Measurements from ENCODE around the gene LEKR1. TPM values are rescaled to one million over a fixed set of nuclear protein-coding genes. Genes with fewer than 3 reads are reported as not detected.
"Not testable (repeated sequence)": the region's sequence is repeated elsewhere in the genome, so short reads cannot be mapped to it uniquely, and the experiment has no call there.

LEKR1 gene
- total RNA-seq, 2 experiments from 2014 or later = 0.68 to 0.81 TPM

- no peak overlapping the region for H3K27ac Mint-ChIP-seq
- CTCF ChIA-PET = interaction anchor here (0.7 to 1.7 kb wide), 3 partner anchors 11 to 311 kb away, joined by 3 to 4 read pairs (median 3); no protein-coding TSS in a partner anchor
- peaks cover 10% of the 10 kb centered on the region for H3K9me3 Mint-ChIP-seq (ENCODE audit: insufficient read depth)
- no peak for ATAC-seq
- no peaks in the 10 kb centered on the region for H3K27me3 Mint-ChIP-seq (ENCODE audit: low read depth)
- POLR2A ChIA-PET = interaction anchor here (1.3 kb wide), 1 partner anchor 339 kb away, joined by 5 read pairs; the partner anchor contains the start of gene CCNL1
- peaks cover 16% of the 10 kb centered on the region for H3K36me3 Mint-ChIP-seq (ENCODE audit: low read depth)
- DNase-seq = no peak
- H3K4me3 Mint-ChIP-seq = no peak overlapping the region
- peaks cover 71% of the 10 kb centered on the region for H3K4me1 Mint-ChIP-seq (ENCODE audit: low read depth)
Observed at GRCh38 chr3:156820692-156821080, 5.5 kb upstream of the LEKR1 start.

GRCh38 chr3:156822626-156823260 lies 3.4 kb upstream of the LEKR1 start:
- CTCF ChIA-PET; H3K27ac Mint-ChIP-seq; DNase-seq; H3K9me3 Mint-ChIP-seq (ENCODE audit: insufficient read depth); H3K4me3 Mint-ChIP-seq; ATAC-seq; H3K27me3 Mint-ChIP-seq (ENCODE audit: low read depth): not testable (repeated sequence)
- Mint-ChIP-seq H3K4me1 (ENCODE audit: low read depth) (peaks cover 73% of the 10 kb centered on the region), H3K36me3 (ENCODE audit: low read depth) (peaks cover 11% of the 10 kb centered on the region)
- POLR2A ChIA-PET = interaction anchor here (0.6 kb wide), 1 partner anchor 333 kb away, joined by 4 read pairs; no protein-coding TSS in a partner anchor

- peaks cover 50% of the 10 kb centered on the region for H3K4me1 Mint-ChIP-seq (ENCODE audit: low read depth)
- ChIA-PET POLR2A (interaction anchor here (0.9 to 2.3 kb wide), 3 partner anchors 8 to 334 kb away, joined by 4 to 14 read pairs (median 7); partner anchors contain the start of gene CCNL1), CTCF (no interaction called here)
- peak overlapping the region; percentile 99 for H3K27ac Mint-ChIP-seq
- H3K36me3 Mint-ChIP-seq (ENCODE audit: low read depth) = peaks cover 11% of the 10 kb centered on the region
- DNase-seq = no peak
- ATAC-seq = peak; percentile 76
- H3K9me3 Mint-ChIP-seq (ENCODE audit: insufficient read depth) = peaks cover 8% of the 10 kb centered on the region
- no peaks in the 10 kb centered on the region for H3K27me3 Mint-ChIP-seq (ENCODE audit: low read depth)
- H3K4me3 Mint-ChIP-seq = peak overlapping the region; percentile 93
Observed at GRCh38 chr3:156825795-156826143, 384 bp upstream of the LEKR1 start.

- POLR2A ChIA-PET = interaction anchor here (0.7 to 2.3 kb wide), 3 partner anchors 10 to 333 kb away, joined by 3 to 14 read pairs (median 7); partner anchors contain the start of gene CCNL1
- Mint-ChIP-seq H3K36me3 (ENCODE audit: low read depth) (peaks cover 10% of the 10 kb centered on the region), H3K9me3 (ENCODE audit: insufficient read depth) (no peaks in the 10 kb centered on the region), H3K4me1 (ENCODE audit: low read depth) (peaks cover 38% of the 10 kb centered on the region), H3K27ac (peak overlapping the region; percentile 99), H3K4me3 (peak overlapping the region; percentile 93), H3K27me3 (ENCODE audit: low read depth) (no peaks in the 10 kb centered on the region)
- no peak for DNase-seq
- CTCF ChIA-PET = no interaction called here
- no peak for ATAC-seq
Observed at GRCh38 chr3:156826896-156827882, 1.0 kb downstream of the LEKR1 start.

- POLR2A ChIA-PET = no interaction called here
Observed at GRCh38 chr3:156831006-156831405, 4.9 kb downstream of the LEKR1 start.

GRCh38 chr3:156834435-156834834 lies 8.3 kb downstream of the LEKR1 start:
- Mint-ChIP-seq H3K9me3 (ENCODE audit: insufficient read depth) (peaks cover 4% of the 10 kb centered on the region), H3K4me3 (no peak overlapping the region), H3K27ac (no peak overlapping the region), H3K36me3 (ENCODE audit: low read depth) (peaks cover 10% of the 10 kb centered on the region), H3K27me3 (ENCODE audit: low read depth) (no peaks in the 10 kb centered on the region), H3K4me1 (ENCODE audit: low read depth) (peaks cover 6% of the 10 kb centered on the region)
- ChIA-PET CTCF (interaction anchor here (1.3 kb wide), 1 partner anchor 161 kb away, joined by 3 read pairs; no protein-coding TSS in a partner anchor), POLR2A (no interaction called here)
- DNase-seq (no peak), ATAC-seq (no peak)

More at GRCh38 chr3:156831006-156831405, 4.9 kb downstream of the LEKR1 start:
- no peak for ATAC-seq
- no peak overlapping the region for H3K4me3 Mint-ChIP-seq
- CTCF ChIA-PET = no interaction called here
- H3K36me3 Mint-ChIP-seq (ENCODE audit: low read depth) = peaks cover 10% of the 10 kb centered on the region
- no peak for DNase-seq
- H3K9me3 Mint-ChIP-seq (ENCODE audit: insufficient read depth) = no peaks in the 10 kb centered on the region
- H3K27ac Mint-ChIP-seq = no peak overlapping the region
- H3K4me1 Mint-ChIP-seq (ENCODE audit: low read depth) = peaks cover 16% of the 10 kb centered on the region
- H3K27me3 Mint-ChIP-seq (ENCODE audit: low read depth) = no peaks in the 10 kb centered on the region

GRCh38 chr3:156834962-156835535 lies 8.9 kb downstream of the LEKR1 start:
- H3K9me3 Mint-ChIP-seq (ENCODE audit: insufficient read depth) = peaks cover 4% of the 10 kb centered on the region
- no peak overlapping the region for H3K27ac Mint-ChIP-seq
- ChIA-PET CTCF (interaction anchor here (1.3 kb wide), 1 partner anchor 161 kb away, joined by 3 read pairs; no protein-coding TSS in a partner anchor), POLR2A (no interaction called here)
- no peak overlapping the region for H3K4me3 Mint-ChIP-seq
- no peak for DNase-seq
- ATAC-seq = no peak
- no peaks in the 10 kb centered on the region for H3K27me3 Mint-ChIP-seq (ENCODE audit: low read depth)
- peaks cover 10% of the 10 kb centered on the region for H3K36me3 Mint-ChIP-seq (ENCODE audit: low read depth)
- H3K4me1 Mint-ChIP-seq (ENCODE audit: low read depth) = peaks cover 5% of the 10 kb centered on the region

- POLR2A ChIA-PET = no interaction called here
- peaks cover 4% of the 10 kb centered on the region for H3K9me3 Mint-ChIP-seq (ENCODE audit: insufficient read depth)
- CTCF ChIA-PET = interaction anchor here (1.6 kb wide), 1 partner anchor 301 kb away, joined by 4 read pairs; no protein-coding TSS in a partner anchor
- DNase-seq (no peak), ATAC-seq (no peak)
- H3K27ac Mint-ChIP-seq = no peak overlapping the region
- H3K4me1 Mint-ChIP-seq (ENCODE audit: low read depth) = peaks cover 3% of the 10 kb centered on the region
- no peak overlapping the region for H3K4me3 Mint-ChIP-seq
- H3K27me3 Mint-ChIP-seq (ENCODE audit: low read depth) = no peaks in the 10 kb centered on the region
- H3K36me3 Mint-ChIP-seq (ENCODE audit: low read depth) = peaks cover 3% of the 10 kb centered on the region
Observed at GRCh38 chr3:156836701-156837100, 10.5 kb downstream of the LEKR1 start.

- H3K9me3 Mint-ChIP-seq (ENCODE audit: insufficient read depth) = peaks cover 4% of the 10 kb centered on the region
- H3K27ac Mint-ChIP-seq = no peak overlapping the region
- ATAC-seq (no peak), DNase-seq (no peak)
- POLR2A ChIA-PET = no interaction called here
- no peaks in the 10 kb centered on the region for H3K27me3 Mint-ChIP-seq (ENCODE audit: low read depth)
- peaks cover 3% of the 10 kb centered on the region for H3K4me1 Mint-ChIP-seq (ENCODE audit: low read depth)
- CTCF ChIA-PET = interaction anchor here (1.6 kb wide), 1 partner anchor 300 kb away, joined by 4 read pairs; no protein-coding TSS in a partner anchor
- no peak overlapping the region for H3K4me3 Mint-ChIP-seq
- no peaks in the 10 kb centered on the region for H3K36me3 Mint-ChIP-seq (ENCODE audit: low read depth)
Observed at GRCh38 chr3:156837115-156837514, 11.0 kb downstream of the LEKR1 start.

- DNase-seq (no peak), ATAC-seq (no peak)
- Mint-ChIP-seq H3K36me3 (ENCODE audit: low read depth) (no peaks in the 10 kb centered on the region), H3K4me3 (no peak overlapping the region), H3K9me3 (ENCODE audit: insufficient read depth) (peaks cover 4% of the 10 kb centered on the region), H3K27me3 (ENCODE audit: low read depth) (no peaks in the 10 kb centered on the region), H3K27ac (no peak overlapping the region), H3K4me1 (ENCODE audit: low read depth) (peaks cover 3% of the 10 kb centered on the region)
- ChIA-PET CTCF (no interaction called here), POLR2A (no interaction called here)
Observed at GRCh38 chr3:156838035-156838434, 11.9 kb downstream of the LEKR1 start.

GRCh38 chr3:156840826-156841689 lies 14.9 kb downstream of the LEKR1 start:
- Mint-ChIP-seq H3K36me3 (ENCODE audit: low read depth) (no peaks in the 10 kb centered on the region), H3K9me3 (ENCODE audit: insufficient read depth) (peaks cover 4% of the 10 kb centered on the region), H3K4me1 (ENCODE audit: low read depth) (peaks cover 3% of the 10 kb centered on the region), H3K4me3 (no peak overlapping the region), H3K27me3 (ENCODE audit: low read depth) (no peaks in the 10 kb centered on the region), H3K27ac (no peak overlapping the region)
- ATAC-seq (no peak), DNase-seq (no peak)
- CTCF ChIA-PET = no interaction called here
- POLR2A ChIA-PET = interaction anchor here (0.5 kb wide), 1 partner anchor 14 kb away, joined by 3 read pairs; no protein-coding TSS in a partner anchor

All from activated CD8-positive, alpha-beta T cell treated with anti-CD3 and anti-CD28 coated beads, Interleukin-2, amount 10 ng/mL, durations not matched to agents 7 days and 5 days (primary cell).